ENCODE results near the gene FGFRL1.
"Not testable (repeated sequence)": the region's sequence is repeated elsewhere in the genome, so short reads cannot be mapped to it uniquely, and the experiment has no call there.

DNA sequence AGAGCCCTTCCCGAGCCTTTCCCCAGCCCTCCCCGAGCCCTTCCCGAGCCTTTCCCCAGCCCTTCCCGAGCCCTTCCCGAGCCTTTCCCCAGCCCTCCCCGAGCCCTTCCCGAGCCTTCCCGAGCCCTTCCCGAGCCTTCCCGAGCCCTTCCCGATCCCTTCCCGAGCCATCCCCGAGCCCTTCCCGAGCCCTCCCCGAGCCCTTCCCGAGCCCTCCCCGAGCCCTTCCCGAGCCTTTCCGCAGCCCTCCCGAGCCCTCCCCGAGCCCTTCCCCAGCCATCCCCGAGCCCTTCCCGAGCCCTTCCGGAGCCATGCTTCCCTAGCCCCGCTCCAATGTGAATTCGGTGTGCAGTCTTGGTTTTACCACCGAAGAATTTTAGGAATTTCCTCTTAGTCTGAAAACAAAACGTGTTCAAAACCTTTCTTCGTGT lies 35.2 kb downstream of the FGFRL1 start:
- TF ChIP-seq, protein P1, sequence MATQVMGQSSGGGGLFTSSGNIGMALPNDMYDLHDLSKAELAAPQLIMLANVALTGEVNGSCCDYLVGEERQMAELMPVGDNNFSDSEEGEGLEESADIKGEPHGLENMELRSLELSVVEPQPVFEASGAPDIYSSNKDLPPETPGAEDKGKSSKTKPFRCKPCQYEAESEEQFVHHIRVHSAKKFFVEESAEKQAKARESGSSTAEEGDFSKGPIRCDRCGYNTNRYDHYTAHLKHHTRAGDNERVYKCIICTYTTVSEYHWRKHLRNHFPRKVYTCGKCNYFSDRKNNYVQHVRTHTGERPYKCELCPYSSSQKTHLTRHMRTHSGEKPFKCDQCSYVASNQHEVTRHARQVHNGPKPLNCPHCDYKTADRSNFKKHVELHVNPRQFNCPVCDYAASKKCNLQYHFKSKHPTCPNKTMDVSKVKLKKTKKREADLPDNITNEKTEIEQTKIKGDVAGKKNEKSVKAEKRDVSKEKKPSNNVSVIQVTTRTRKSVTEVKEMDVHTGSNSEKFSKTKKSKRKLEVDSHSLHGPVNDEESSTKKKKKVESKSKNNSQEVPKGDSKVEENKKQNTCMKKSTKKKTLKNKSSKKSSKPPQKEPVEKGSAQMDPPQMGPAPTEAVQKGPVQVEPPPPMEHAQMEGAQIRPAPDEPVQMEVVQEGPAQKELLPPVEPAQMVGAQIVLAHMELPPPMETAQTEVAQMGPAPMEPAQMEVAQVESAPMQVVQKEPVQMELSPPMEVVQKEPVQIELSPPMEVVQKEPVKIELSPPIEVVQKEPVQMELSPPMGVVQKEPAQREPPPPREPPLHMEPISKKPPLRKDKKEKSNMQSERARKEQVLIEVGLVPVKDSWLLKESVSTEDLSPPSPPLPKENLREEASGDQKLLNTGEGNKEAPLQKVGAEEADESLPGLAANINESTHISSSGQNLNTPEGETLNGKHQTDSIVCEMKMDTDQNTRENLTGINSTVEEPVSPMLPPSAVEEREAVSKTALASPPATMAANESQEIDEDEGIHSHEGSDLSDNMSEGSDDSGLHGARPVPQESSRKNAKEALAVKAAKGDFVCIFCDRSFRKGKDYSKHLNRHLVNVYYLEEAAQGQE (IDR thresholded peaks at IDR 0.05; ENCODE audit: insufficient replicate concordance, low read depth): not testable (repeated sequence)
- not testable (repeated sequence) for TF ChIP-seq SPI1 (IDR thresholded peaks at IDR 0.05; ENCODE audit: borderline replicate concordance, low read depth)
